HG02678 (cell line): ENCODE measurements around the gene KRT2.

Experiments
- ATAC-seq: cut with Tn5 transposase; IDR thresholded peaks from one replicate; pipeline ENCODE4 v1.9.1; 2021; ENCODE audit warnings: mild to moderate bottlenecking, moderate library complexity; ENCODE audit not compliant: unreplicated experiment

Gene KRT2

GRCh38 chr12:52651726-52652261 is at the start of gene KRT2:
Gene KRT2 (minus strand): TSS chr12:52652211. CDS start chr12:52652142, 69 bp downstream.
- ATAC-seq = no peak

GRCh38 chr12:52701281-52701680 is 49.3 kb upstream of the KRT2 start:
- no peak for ATAC-seq

- ATAC-seq = no peak
These were observed 47.9 kb upstream of the KRT2 start for GRCh38 chr12:52699960-52700359.

GRCh38 chr12:52699373-52699772 is 47.4 kb upstream of the KRT2 start:
- no peak for ATAC-seq

- ATAC-seq = no peak
These were observed 46.8 kb upstream of the KRT2 start for GRCh38 chr12:52698651-52699340.

GRCh38 chr12:52697058-52697582 is 45.1 kb upstream of the KRT2 start:
- ATAC-seq = no peak

GRCh38 chr12:52696588-52696987 is 44.6 kb upstream of the KRT2 start:
- ATAC-seq = no peak

GRCh38 chr12:52695039-52695438 is 43.0 kb upstream of the KRT2 start:
- no peak for ATAC-seq

GRCh38 chr12:52694151-52694550 is 42.1 kb upstream of the KRT2 start:
- no peak for ATAC-seq

GRCh38 chr12:52693261-52693660 is 41.2 kb upstream of the KRT2 start:
- no peak for ATAC-seq

- ATAC-seq = no peak
These were observed 40.2 kb upstream of the KRT2 start for GRCh38 chr12:52692254-52692653.

- ATAC-seq = no peak
These were observed 39.8 kb upstream of the KRT2 start for GRCh38 chr12:52691841-52692150.

GRCh38 chr12:52691076-52691840 is 39.2 kb upstream of the KRT2 start:
- ATAC-seq = no peak

- no peak for ATAC-seq
These were observed 38.5 kb upstream of the KRT2 start for GRCh38 chr12:52690351-52691075.

- no peak for ATAC-seq
These were observed 37.9 kb upstream of the KRT2 start for GRCh38 chr12:52689936-52690335.

GRCh38 chr12:52689239-52689638 is 37.2 kb upstream of the KRT2 start:
- no peak for ATAC-seq

- no peak for ATAC-seq
These were observed 36.5 kb upstream of the KRT2 start for GRCh38 chr12:52688481-52688880.

GRCh38 chr12:52687497-52688385 is 35.7 kb upstream of the KRT2 start:
- no peak for ATAC-seq

- ATAC-seq = no peak
These were observed 34.9 kb upstream of the KRT2 start for GRCh38 chr12:52686756-52687487.

GRCh38 chr12:52686063-52686462 is 34.1 kb upstream of the KRT2 start:
- ATAC-seq = no peak
